GM19467 (cell line): Measurements from ENCODE around the gene PMAIP1.
"Not testable (repeated sequence)": the region's sequence is repeated elsewhere in the genome, so short reads cannot be mapped to it uniquely, and the experiment has no call there.

Source experiments
- ATAC-seq: cut with Tn5 transposase; IDR thresholded peaks from one replicate; pipeline ENCODE4 v1.9.1; 2021; ENCODE audit warnings: mild to moderate bottlenecking, moderate library complexity; ENCODE audit not compliant: unreplicated experiment

Gene PMAIP1

DNA sequence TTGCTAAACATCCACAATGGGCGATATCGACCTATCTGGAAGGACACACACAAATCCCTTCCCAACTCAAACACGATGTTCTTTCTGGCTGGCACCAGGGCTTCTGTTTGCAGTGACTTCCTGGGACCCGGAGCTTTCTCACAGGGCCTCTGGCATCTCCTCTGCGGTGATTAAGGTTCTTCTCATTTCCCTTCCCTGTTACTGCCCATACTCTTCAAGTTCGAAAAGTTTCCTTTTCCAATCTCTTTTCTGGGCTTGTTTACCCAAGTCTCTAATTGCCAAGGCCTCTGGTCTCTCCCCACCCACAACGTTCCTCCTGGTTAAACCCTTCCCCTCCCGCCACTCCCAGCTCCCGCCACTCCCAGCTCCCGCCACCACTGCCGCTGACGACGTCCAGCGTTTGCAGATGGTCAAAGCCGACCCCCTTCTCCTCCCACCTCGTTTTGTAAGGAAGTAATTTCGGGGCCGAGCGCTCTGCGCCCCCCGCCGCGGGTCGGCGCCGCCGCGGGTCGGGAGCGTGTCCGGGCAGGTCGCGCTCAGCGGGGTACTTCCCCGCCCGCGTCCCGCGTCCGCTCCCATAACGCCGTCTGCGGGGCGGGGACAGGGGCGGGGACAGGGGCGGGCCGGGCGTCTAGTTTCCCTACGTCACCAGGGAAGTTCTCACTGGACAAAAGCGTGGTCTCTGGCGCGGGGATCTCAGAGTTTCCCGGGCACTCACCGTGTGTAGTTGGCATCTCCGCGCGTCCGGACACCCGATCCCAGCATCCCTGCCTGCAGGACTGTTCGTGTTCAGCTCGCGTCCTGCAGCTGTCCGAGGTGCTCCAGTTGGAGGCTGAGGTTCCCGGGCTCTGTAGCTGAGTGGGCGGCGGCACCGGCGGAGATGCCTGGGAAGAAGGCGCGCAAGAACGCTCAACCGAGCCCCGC is at the start of gene PMAIP1:
Gene PMAIP1 (plus strand): TSS at position 699 of the 924 bp plus-strand sequence. CDS start 182 bp downstream, at position 881.
- ATAC-seq: peak; percentile 64

DNA sequence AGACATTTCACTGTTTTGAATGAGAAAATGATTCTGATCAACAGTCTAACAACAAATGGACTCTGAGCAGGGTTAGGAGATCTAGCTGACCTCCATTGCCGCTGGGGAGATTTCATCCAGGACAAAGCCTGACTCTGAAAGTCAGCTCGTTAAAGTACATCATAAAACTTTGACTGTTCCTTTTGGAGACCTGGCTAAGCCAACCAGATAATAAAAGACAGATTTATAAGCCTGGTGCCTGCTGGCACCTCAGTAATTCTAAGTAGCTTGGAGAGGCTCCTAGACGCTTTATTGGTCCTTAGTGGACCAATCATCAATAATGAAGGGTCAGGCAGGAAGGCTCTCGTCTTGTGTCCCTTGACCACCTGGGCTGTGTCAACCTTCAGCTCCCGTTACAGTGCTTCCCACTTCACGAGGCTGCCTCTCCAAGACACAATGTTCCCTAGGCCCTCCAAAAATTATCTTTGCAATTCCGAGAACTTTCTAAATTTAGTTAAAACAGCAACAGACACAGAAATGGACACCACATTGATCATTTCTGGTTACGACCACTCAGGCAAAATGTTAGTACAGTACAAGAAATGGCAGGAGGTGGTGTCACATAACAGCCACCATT is 47.9 kb upstream of the PMAIP1 start:
- ATAC-seq: no peak

DNA sequence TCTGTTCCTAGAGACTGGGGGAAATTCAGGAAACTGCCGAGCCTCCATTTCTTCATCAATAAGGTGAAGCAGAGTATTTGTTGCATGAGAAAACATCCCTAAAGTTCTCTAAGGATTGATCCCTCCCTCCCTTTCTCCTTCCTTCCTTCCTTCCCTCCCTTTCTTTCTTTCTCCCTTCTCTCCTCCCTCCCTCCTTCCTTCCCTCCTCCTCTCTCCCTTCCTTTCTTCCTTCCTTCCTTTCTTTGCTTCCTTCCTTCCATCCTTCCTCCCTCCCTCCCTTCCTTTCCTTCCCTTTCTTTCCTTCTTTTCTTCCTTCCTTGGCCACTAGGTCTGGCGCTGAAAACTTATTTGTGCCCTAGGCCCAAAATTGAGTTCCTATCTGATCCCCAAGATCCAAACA is 47.2 kb upstream of the PMAIP1 start:
- ATAC-seq: no peak

DNA sequence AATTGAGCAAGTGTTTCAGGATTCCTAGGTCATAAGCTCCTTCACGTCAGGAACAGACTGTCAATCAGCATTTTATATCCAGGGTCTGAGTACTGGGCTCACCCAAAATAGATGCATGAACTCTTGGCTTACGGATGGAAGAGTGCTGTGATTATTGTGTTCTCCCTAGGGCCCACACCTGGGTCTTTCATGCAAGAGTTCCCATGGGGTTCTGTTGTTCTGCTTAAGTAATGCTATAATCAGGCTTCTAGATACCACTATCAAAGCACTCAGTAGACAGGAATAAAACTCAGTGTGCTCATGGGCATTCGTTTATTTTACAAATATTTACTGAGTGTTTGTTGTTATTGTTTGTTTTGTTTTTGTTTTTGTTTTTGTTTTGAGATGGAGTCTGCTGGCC is 46.4 kb upstream of the PMAIP1 start:
- ATAC-seq: no peak

DNA sequence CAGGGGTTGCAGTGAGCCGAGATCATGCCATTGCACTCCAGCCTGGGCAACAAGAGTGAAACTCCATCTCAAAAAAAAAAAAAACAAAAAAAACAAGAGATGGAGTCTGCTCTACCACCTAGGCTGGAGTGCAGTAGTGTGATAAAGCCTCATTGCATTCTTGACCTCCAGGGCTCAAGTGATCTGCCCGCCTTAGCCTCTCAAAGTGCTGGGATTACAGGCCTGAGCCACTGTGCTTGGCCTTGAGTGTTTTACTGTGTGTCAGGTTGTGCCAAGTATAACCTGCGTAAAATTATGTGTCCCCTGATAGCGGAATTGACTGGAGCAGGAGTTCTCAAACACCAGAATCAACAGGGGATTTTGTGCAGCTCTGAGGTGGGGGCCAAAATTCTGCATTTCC is 45.8 kb upstream of the PMAIP1 start:
- ATAC-seq: not testable (repeated sequence)

DNA sequence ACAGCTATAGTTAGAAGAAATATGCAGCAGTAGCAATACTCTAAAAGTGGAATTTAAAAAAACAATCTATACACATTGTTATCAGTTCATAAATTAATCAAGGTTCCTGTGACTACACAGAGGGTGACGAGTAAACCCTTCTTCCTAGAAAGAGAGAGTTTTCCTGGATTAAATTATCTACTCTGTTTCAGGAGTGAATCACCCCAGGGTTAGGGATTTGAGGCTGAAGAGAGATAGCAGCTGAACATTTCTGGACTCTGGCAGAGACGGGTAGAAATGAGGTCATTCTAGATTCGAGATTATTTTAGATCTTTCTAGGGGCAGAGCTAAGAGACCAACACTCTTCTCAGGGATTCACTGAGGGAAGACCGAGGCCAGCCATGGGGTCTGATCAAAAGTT is 38.8 kb upstream of the PMAIP1 start:
- ATAC-seq: no peak

DNA sequence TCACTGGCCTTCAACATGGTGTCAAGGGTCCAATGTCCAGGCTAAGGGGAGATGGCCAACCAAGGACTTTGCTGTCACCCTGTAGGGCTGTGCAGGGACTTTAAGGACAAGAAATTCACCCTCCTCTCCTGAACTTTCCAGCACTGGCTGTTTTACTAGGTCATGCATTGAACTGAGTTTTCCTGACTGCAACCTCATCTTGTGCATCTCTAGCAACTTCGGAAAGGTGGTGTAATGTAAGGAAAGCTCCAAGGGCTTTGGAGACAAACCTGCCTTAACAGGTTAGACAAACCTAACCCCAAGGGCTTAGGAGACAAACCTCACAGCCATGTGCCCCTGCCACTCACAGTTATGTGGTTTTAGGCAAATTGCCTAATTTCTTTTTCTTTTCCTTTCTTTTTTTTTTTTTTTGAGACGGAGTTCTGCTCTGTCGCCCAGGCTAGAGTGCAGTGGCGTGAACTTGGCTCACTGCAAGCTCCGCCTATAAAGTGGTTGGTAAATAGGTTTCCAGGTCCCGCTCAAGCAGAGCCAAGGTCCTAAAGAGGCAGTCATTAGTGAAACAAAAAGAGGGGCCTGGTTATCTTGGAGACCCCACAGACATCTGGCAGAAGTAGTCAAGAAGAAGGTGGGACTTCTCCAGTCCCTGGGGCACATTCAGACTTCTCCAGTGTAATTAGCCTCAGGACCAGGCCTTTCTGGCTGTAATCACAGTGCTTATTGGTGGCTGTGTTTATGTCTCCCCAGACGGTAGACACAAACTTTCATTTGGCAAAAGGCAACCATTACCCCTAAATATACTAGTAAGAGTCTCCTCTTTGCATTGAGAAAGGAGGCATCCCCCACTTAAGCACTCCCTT is 37.6 kb upstream of the PMAIP1 start:
- ATAC-seq: peak; percentile 73

DNA sequence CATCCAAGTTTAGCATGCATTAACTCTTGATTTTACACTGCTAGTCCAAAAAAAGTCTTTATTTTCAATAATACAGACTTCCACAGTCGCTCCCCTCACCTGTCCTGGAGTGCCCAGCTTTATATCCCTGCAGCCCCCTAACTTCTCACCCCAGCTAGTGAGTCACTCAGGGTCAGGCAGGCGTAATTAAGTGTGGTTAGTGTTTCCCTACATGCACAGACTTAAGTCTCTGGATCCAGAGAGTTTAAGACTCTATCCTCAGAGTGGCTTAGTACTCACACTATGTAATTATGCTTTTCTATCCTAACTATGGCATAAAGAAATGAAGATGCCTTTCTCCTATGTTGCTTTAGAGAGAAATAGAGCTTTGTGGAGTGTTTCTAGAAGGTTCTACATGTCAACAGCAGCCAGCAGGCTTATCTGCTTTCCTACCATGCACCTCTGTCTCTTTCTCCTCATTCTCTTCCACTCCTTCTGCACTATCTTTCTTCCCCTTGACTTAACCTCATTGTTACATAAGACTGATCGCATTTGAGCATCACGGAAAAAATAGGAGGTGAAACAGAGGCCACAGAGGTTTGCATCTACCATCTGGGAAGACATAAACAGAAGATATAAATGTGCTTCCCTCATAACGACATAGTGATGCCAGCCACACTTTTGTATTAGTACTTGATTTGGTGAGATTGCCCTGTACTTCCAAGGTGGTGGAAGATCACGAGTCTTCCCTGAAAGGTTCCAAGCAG is 34.4 kb upstream of the PMAIP1 start:
- ATAC-seq: no peak

DNA sequence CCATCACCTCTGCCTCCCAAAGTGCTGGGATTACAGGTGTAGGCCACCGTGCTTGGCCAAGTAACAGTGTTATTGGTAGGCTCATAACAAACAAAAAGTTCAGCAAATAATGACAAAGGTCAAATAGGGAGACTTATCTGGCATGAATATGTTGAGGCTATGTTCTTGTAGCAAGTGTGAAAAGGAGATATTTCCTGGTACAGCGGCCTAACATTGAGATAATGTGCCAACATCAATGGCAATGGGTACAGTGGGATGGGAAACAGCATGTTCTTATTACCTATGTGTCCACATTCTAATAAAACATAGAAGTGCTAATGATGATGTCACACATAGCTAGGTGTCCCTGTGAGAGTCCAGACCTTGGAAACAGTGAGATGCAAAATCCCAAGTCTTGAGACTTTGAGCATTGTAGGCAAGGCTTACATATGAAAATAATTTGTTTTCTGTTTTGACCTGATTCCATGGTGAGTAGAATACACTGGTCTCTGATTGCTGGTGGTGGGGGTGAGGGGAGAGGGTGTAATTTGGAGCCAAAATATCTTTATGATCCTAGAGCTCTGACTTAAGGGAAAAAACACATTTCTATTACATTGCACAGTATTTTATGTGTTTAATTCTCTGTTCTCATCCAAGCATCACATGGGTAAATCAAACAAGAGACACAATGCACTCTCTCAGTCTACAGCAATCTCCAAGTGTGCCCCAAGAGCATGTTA is 33.1 kb upstream of the PMAIP1 start:
- ATAC-seq: no peak

DNA sequence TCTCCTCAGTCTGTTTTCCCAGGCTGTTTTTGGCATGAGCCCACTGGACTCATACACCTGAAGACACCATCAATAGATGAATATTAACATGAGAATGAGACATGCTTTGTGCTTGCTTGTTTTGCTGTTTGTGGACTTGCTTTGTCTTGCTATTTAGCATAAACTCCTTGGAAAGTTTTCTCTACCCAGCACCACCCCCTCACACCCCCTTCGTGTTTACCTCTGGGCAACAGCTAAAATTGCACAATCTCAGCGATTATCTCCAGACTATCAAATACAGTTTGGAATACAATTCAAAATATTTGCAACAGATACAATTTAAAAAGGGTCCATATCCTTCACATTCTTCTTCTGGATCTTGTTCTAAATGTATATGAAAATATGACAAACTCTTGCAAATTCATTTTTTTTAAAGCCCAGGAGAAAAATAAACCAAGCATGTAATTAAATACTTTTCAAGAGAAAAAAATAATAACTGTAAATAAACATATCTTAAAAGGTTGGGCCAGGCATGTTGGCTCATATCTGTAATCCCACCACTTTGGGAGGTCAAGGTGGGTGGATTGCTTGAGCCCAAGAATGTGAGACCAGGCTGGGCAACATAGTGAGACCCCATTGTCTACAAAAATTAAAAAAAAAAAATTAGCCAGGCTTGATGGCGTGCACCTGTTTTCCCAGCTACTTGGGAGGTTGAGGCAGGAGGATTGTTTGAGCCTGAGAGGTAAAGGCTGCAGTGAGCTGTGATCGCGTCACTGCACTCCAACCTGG is 32.3 kb upstream of the PMAIP1 start:
- no peak for ATAC-seq

DNA sequence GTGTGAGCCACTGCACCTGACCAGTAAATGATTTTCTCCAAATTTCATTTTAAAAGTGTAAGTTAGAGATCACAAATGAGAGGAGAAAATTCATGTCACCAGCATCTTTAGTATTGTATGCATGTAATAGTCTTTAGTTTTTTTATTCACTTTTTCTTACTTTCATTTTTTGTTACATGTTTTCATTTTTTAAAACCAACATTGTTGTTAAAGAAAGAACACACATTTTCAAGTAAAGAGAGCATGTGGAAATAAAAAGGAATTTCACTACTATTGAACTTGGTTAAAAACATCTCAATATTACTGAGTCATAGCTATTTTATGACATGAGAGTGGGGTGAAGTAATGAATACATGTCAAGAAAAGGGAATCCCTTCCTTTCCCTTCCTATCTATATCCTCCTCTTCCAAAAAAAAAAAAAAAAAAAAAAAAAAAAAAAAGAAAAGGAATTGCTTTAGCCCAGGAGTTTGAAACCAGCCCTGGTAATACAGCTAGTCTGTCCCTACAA is 29.1 kb upstream of the PMAIP1 start:
- ATAC-seq: no peak

DNA sequence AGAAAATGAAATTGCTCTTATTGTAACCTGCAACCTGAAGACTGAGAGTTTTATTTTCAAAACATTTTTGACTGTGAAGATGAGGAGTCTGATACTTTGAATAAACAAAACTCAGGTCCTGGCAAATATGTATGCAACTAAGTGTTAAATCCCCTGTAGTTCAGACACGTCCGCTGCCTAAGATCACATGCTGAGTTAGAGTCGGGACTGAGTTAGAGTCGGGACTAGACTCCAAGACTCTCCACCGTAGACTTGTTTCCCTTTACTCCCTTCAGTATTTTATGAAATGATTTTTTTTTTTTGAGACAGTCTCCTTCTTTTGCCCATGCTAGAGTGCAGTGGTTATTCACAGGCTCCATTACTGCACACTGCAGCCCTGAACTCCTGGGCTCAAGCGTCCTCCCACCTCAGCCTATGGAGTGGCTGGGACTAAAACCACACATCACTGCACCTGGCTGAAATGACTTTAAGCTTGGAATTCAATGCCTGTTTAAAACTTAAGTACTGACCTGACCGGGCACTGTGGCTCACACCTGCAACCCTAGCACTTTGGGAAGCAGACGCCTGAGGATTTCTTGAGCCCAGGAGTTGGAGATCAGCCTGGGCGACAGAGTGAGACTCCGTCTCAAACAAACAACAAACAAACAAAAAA is 28.0 kb upstream of the PMAIP1 start:
- no peak for ATAC-seq

DNA sequence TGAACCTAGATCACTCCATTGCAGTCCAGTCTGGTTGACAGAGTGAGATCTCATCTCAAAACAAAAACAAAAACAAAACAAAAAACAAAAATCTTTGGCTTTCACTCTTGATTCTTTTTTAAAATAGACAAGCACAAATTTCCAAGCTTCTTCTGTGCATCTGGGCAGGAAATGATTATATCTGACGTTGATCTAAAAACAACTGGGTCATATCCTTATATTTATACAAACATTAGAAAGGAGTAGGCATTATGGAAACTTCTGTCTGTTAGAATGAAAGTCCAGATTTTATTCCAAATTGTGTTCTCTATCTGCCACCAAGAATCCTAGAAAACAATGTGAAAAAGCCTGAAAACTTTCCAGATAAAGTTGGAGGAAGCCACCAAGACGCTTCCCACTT is 26.2 kb upstream of the PMAIP1 start:
- ATAC-seq: no peak

DNA sequence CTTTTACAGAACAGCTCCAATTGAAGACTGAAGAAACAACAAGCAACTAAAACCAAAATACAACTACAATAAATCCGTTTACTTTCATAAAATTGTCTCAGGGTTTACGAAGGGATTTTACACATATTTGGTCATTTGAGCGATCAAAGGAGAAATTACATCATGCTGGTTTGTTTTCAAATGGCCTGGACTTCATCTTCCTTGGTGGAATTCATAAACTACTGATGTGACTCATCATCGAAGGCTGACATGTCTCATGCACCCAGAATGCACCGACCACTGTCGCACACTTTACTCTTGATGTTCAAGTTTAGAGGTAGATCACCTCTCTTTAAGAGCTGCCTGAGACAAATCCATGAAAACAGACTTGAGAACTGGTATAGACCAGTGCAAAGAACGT is 25.6 kb upstream of the PMAIP1 start:
- ATAC-seq: no peak

DNA sequence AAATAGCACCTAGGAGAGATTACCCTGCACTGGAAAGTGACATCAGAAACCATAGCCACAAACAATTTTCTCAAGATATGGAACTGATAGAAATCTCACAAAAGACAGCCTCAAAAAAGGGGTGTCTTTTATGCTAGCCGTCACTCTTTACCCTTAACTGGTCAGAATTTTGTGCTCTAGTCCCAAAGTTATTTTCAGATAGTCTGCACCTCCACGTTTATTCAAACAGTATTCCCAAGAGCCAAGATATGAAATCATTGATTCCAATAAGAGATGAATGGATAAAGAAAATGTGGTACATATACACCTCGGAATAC is 23.5 kb upstream of the PMAIP1 start:
- peak; percentile 61 for ATAC-seq

DNA sequence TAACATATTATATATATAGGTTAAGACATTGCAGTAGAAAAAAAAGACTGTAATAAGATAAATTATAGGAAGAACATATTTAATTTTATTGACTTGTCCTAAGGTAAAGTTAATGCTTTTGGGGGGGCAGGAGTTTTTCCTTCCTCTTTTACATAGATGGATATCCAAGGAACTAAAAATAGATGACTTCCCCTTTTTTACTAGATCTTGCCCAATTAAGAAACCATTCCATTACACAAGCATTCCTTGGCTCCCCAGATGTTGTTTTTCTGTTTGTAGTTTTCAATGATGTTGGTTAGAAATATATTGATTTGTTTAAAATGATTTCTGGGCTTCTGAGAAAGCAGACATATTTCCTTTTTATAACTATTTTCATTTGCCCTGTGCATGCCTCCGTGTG is 22.4 kb upstream of the PMAIP1 start:
- no peak for ATAC-seq

DNA sequence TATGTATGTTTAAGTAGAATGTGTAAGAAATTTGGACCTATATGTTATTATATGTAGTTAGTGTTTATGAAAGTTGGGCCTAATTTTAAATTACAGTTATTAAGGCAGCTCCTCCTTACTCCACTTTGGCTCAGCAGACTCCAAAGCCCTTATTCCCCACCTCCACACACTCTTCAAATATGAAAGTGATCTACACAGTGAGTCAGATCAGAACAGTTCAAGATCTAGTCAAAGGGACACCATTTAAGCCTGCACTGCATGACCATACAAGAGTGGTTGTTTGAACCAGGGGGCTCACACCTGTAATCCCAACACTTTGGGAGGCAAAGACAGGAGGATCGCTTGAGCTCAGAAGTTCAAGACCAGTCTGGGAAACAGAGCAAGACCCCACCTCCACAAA is 21.2 kb upstream of the PMAIP1 start:
- ATAC-seq: no peak

DNA sequence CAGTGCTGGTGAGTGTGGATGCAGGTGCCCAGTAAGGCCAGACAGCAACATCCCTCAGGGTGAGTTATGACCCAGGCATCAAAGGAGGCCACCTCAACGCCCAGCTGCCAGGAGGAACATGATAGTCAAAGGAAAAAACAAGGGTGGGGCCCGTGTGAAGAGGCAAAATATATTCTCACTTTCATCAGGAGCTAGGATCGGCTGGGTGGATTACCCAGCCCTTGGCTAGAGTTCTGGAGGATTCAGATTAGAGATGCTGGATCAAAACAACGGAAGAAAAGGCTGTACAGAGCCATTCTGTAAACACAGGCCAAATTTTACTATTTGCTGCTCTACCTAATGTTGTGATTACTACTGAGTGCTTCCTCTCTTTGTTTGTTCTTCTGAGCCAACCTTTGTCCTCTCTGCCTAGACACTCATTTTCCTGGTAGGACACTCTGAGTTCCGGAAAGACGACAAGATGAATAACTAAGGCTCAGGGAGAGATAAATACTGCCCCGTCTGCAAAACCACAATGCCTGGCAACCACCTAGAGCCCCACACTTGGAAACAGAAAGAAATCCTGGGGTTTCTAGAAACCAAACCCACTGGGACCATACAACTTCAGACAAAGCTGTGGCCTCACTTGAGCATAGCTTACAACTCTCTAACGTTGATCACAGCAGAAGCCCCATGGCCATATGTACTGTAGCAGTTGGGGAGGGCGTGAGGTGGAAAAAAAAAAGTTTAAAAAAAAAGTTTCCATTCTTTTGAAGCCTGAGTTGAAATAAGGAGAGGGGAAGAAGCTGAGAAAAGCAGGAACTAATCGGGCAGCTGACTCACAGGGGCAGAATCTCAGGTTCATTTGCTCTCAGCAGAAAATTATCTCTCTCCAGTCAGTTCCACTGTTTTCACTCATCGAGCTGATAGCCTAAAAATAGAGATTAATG is 17.8 kb upstream of the PMAIP1 start:
- no peak for ATAC-seq
